HL-60 (cell line): ENCODE results near the gene ATG16L1.

Source experiments
- DNase-seq, 2 experiments: peaks; one replicate each; pipeline ENCODE4 v3.0.0-alpha.2; 2010 to 2020; ENCODE audit warnings: low read depth in 1 of 2, low spot score in 1 of 2
- H3K27ac ChIP-seq: fragments of 250-450 bp; sonication (Bioruptor Pico); replicated peaks from 2 replicates; pipeline ENCODE4 v1.5.1; 2020; ENCODE audit warnings: mild to moderate bottlenecking, moderate library complexity
- H3K27me3 ChIP-seq: fragments of 250-450 bp; sonication (Bioruptor Pico); 2 replicates; pipeline ENCODE4 v1.5.1; 2021; ENCODE audit warnings: mild to moderate bottlenecking, moderate library complexity; ENCODE audit not compliant: insufficient read depth, poor library complexity, severe bottlenecking
- H3K4me3 ChIP-seq: replicated peaks from 2 replicates; pipeline ENCODE4 v1.5.1; 2011; ENCODE audit warnings: mild to moderate bottlenecking, control low read depth, low read length; ENCODE audit not compliant: insufficient read depth
- GABPA ChIP-seq: IDR thresholded peaks from 2 replicates; pipeline ENCODE4 v1.6.1; 2012; ENCODE audit warnings: low read depth
- POLR2AphosphoS5 ChIP-seq: IDR thresholded peaks from 2 replicates; pipeline ENCODE4 v1.6.1; 2012; ENCODE audit warnings: low read depth
- SPI1 ChIP-seq: IDR thresholded peaks from 2 replicates; pipeline ENCODE4 v1.6.1; 2012; ENCODE audit warnings: low read depth, mild to moderate bottlenecking, borderline replicate concordance
- TF ChIP-seq, protein P1 (sequence below): IDR thresholded peaks from one replicate; pipeline ENCODE4 v1.5.1; 2011; ENCODE audit warnings: low read length, control low read depth, inconsistent platforms; ENCODE audit not compliant: insufficient read depth
- TF ChIP-seq, protein P2 (sequence below): IDR thresholded peaks from 2 replicates; pipeline ENCODE4 v1.6.1; 2012; ENCODE audit warnings: low read depth; ENCODE audit not compliant: insufficient replicate concordance

Gene ATG16L1

DNA sequence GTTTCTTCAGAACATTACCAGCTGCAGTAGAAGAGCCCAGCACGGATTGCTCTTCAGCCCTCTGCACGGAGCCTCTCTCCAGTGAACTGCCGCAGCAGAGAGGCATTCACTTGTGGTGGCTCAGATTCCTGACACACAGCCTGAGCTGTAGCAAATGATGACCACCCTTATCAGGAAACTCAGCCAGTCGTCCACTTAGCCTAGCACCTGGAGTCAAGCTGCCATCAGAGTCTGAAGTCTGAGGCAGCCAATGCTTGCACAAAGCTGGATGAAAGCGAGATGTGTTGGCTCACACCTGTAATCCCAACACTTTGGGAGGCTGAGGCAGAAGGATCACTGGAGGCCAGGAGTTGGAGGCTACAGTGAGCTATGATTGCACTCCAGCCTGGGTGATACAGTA is 44.4 kb downstream of the ATG16L1 start:
- TF ChIP-seq, protein P1, sequence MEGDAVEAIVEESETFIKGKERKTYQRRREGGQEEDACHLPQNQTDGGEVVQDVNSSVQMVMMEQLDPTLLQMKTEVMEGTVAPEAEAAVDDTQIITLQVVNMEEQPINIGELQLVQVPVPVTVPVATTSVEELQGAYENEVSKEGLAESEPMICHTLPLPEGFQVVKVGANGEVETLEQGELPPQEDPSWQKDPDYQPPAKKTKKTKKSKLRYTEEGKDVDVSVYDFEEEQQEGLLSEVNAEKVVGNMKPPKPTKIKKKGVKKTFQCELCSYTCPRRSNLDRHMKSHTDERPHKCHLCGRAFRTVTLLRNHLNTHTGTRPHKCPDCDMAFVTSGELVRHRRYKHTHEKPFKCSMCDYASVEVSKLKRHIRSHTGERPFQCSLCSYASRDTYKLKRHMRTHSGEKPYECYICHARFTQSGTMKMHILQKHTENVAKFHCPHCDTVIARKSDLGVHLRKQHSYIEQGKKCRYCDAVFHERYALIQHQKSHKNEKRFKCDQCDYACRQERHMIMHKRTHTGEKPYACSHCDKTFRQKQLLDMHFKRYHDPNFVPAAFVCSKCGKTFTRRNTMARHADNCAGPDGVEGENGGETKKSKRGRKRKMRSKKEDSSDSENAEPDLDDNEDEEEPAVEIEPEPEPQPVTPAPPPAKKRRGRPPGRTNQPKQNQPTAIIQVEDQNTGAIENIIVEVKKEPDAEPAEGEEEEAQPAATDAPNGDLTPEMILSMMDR = no peak
- TF ChIP-seq, protein P2, sequence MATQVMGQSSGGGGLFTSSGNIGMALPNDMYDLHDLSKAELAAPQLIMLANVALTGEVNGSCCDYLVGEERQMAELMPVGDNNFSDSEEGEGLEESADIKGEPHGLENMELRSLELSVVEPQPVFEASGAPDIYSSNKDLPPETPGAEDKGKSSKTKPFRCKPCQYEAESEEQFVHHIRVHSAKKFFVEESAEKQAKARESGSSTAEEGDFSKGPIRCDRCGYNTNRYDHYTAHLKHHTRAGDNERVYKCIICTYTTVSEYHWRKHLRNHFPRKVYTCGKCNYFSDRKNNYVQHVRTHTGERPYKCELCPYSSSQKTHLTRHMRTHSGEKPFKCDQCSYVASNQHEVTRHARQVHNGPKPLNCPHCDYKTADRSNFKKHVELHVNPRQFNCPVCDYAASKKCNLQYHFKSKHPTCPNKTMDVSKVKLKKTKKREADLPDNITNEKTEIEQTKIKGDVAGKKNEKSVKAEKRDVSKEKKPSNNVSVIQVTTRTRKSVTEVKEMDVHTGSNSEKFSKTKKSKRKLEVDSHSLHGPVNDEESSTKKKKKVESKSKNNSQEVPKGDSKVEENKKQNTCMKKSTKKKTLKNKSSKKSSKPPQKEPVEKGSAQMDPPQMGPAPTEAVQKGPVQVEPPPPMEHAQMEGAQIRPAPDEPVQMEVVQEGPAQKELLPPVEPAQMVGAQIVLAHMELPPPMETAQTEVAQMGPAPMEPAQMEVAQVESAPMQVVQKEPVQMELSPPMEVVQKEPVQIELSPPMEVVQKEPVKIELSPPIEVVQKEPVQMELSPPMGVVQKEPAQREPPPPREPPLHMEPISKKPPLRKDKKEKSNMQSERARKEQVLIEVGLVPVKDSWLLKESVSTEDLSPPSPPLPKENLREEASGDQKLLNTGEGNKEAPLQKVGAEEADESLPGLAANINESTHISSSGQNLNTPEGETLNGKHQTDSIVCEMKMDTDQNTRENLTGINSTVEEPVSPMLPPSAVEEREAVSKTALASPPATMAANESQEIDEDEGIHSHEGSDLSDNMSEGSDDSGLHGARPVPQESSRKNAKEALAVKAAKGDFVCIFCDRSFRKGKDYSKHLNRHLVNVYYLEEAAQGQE = no peak
- no peak for TF ChIP-seq SPI1
- no peak for TF ChIP-seq POLR2AphosphoS5
- TF ChIP-seq GABPA = no peak

DNA sequence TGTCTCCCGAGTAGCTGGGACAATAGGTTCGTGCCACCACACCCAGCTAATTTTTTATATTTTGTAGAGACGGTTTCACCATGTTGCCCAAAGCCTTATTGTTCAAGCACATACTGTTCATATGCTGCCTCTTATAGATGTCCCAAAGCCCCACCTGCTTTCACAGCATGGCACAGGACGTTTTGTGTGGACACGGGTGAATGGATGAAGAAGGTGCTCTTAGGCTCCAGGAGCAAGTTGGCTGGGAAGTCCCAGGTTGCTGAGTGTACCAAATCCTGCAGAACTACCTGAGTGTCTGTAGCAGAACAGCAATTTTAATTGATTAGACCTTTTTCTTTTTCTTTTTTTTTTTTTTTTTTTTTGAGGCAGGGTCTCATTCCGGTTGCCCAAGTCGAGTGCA is 45.6 kb downstream of the ATG16L1 start:
- H3K27me3 ChIP-seq = no peaks in the 10 kb centered on the region
- DNase-seq = no peak
- TF ChIP-seq, protein P1 = no peak
- TF ChIP-seq POLR2AphosphoS5 = no peak
- H3K27ac ChIP-seq = no peak overlapping the region
- no peak overlapping the region for H3K4me3 ChIP-seq

More for the DNA sequence above, 44.4 kb downstream of the ATG16L1 start:
- DNase-seq = no peak
- Histone ChIP-seq H3K27me3 (no peaks in the 10 kb centered on the region), H3K27ac (no peak overlapping the region), H3K4me3 (no peak overlapping the region)

DNA sequence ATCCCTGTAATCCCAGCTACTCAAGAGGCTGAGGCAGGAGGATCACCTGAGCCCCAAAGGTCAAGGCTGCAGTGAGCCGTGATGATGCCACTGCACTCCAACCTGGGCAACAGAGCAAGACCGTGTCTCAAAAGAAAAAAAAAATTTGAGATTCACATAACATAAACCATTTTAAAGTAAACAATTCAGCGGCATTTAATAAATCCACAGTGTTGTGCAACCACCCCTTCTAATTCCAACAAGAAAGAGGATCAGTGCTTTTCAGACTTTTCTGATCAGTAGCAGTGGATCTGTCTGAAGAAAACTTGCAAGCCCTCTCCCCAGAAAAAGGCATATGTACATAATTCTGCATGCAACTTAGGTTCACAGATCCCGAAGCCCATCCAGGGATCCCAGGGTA is 48.9 kb downstream of the ATG16L1 start:
- Histone ChIP-seq H3K27me3 (no peaks in the 10 kb centered on the region), H3K4me3 (no peak overlapping the region), H3K27ac (no peak overlapping the region)
- DNase-seq = no peak
- TF ChIP-seq GABPA = no peak
- TF ChIP-seq, protein P2 = no peak
- no peak for TF ChIP-seq POLR2AphosphoS5

DNA sequence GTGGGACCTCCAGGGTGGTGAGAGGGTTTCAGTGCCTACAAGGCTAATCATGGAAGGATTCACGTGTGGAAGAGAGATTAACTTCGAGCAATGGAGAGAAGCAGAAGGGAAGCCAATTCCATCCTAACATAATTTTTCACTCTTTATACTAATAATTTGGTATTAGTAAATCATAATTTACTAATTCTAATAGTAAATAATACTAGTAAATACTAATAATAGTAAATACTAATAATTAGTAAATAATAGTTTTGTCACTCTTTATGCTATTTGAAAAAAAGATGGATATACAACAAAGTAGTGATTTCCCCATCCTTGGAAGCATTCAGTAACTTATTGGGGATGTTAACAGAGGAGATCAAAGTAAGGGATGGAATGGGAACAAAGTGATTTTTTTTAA is 49.8 kb downstream of the ATG16L1 start:
- DNase-seq = no peak
- Histone ChIP-seq H3K27me3 (no peaks in the 10 kb centered on the region), H3K4me3 (no peak overlapping the region), H3K27ac (no peak overlapping the region)
- TF ChIP-seq POLR2AphosphoS5 (no peak), GABPA (no peak), SPI1 (no peak)
- TF ChIP-seq, protein P1 = no peak
- TF ChIP-seq, protein P2 = no peak
